ENCODE data around the gene USP20. TPM values are rescaled to one million over a fixed set of nuclear protein-coding genes. Genes with fewer than 3 reads are reported as not detected.

Gene USP20
- total RNA-seq, 3 donors from 2014 or later (not counting 1 experiment from before 2014, with no cell fraction given) = 66.8 to 86.1 (median 80.3) TPM

DNA sequence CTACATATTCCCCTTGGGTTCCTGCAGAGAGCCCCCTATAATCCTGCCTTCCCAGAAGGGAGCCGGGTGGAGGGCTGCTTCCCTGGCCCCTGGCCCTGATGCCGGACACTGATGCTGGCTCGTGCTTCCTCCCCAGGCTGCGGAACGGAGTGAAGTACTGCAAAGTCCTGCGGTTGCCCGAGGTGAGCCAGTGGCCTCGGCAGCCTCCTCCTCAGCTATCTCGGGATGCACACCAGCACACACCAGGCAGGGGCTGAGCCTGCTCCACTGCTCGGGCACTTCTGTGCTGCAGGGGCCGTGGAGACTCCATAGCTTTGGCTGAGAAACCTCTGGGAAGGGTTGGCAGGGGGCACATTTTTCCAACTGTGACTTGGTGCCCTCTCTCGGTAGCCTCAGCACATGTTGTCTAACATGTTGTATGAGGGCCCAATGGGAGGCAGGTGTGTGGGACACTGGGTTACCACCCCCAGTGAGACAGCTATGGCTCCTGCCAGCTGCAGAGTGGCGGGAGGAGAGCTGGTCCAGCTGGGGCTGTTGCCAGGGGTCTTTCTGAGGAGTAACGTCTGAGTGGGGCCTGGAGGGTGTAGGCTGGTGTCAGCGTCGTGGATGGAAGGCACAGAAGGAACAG lies 38.4 kb downstream of the USP20 start:
- Mint-ChIP-seq H3K4me1 (peaks cover 32 to 45% of the 10 kb centered on the region in 2 donors), H3K4me3 (peak overlapping the region; percentile 43), H3K36me3 (no peaks in the 10 kb centered on the region), H3K27ac (no peak overlapping the region), H3K27me3 (ENCODE audit: low read depth in 2 of 2) (no peaks in the 10 kb centered on the region), H3K9me3 (no peaks in the 10 kb centered on the region)
- no peaks in the 10 kb centered on the region for H3K9me3 ChIP-seq (ENCODE audit: control insufficient read depth, insufficient read depth, low read length)
- intact Hi-C loops (cut with micrococcal nuclease) = no loop called here
- H3K4me3 ChIP-seq (ENCODE audit: low read length) = no peak overlapping the region
- H3K27ac ChIP-seq (ENCODE audit: low read length) = no peak overlapping the region
- TF ChIP-seq, protein P1, sequence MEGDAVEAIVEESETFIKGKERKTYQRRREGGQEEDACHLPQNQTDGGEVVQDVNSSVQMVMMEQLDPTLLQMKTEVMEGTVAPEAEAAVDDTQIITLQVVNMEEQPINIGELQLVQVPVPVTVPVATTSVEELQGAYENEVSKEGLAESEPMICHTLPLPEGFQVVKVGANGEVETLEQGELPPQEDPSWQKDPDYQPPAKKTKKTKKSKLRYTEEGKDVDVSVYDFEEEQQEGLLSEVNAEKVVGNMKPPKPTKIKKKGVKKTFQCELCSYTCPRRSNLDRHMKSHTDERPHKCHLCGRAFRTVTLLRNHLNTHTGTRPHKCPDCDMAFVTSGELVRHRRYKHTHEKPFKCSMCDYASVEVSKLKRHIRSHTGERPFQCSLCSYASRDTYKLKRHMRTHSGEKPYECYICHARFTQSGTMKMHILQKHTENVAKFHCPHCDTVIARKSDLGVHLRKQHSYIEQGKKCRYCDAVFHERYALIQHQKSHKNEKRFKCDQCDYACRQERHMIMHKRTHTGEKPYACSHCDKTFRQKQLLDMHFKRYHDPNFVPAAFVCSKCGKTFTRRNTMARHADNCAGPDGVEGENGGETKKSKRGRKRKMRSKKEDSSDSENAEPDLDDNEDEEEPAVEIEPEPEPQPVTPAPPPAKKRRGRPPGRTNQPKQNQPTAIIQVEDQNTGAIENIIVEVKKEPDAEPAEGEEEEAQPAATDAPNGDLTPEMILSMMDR (IDR thresholded peaks at IDR 0.05) = no peak
- H3K36me3 ChIP-seq (ENCODE audit: control insufficient read depth, insufficient read depth, low read length) = peaks cover 37% of the 10 kb centered on the region
- DNase-seq (no peak), ATAC-seq (no peak)
- no peaks in the 10 kb centered on the region for H3K27me3 ChIP-seq (ENCODE audit: control insufficient read depth, insufficient read depth, low read length)
- WGBS (ENCODE audit: insufficient coverage) = 91% methylated on average over 16 of the region's 16 CpGs
- peaks cover 19% of the 10 kb centered on the region for H3K4me1 ChIP-seq (ENCODE audit: control insufficient read depth, insufficient read depth, low read length)

DNA sequence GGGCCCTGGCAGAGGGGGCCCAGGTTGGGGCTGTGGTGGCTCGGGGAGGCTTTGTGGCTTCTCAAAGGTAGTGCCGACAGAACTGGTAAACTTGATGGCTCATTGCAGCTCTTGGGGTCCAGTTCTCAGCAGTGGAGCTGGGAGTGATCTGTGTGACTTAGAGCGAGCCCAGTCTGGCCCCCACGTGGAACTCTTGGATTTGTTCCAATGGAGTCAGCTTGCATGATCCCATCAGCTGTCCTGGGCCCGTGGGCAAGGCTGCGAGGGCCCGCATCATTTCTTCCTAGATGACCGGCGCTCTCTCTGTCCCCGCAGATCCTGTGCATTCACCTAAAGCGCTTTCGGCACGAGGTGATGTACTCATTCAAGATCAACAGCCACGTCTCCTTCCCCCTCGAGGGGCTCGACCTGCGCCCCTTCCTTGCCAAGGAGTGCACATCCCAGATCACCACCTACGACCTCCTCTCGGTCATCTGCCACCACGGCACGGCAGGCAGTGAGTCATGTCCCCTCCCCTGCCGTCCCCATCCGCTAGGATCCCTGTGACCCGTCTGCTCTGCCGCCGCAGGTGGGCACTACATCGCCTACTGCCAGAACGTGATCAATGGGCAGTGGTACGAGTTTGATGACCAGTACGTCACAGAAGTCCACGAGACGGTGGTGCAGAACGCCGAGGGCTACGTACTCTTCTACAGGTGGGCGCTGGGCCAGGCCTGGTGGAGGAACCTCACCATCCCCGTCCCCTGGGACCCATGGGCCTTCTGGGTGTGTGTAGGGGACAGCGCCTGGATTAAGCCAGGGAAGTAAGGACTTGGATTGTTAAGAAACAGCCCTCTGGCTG lies 39.2 kb downstream of the USP20 start:
- Mint-ChIP-seq H3K4me1 (peaks cover 29 to 37% of the 10 kb centered on the region in 2 donors), H3K27me3 (ENCODE audit: low read depth in 2 of 2) (no peaks in the 10 kb centered on the region), H3K27ac (peak overlapping the region in 1 of 2 donors; percentile 9), H3K4me3 (no peak overlapping the region), H3K9me3 (no peaks in the 10 kb centered on the region), H3K36me3 (no peaks in the 10 kb centered on the region)
- H3K36me3 ChIP-seq (ENCODE audit: control insufficient read depth, insufficient read depth, low read length) = peaks cover 37% of the 10 kb centered on the region
- intact Hi-C loops (cut with micrococcal nuclease) = no loop called here
- H3K4me1 ChIP-seq (ENCODE audit: control insufficient read depth, insufficient read depth, low read length) = peaks cover 11% of the 10 kb centered on the region
- DNase-seq (no peak), ATAC-seq (no peak)
- no peaks in the 10 kb centered on the region for H3K9me3 ChIP-seq (ENCODE audit: control insufficient read depth, insufficient read depth, low read length)
- no peak overlapping the region for H3K27ac ChIP-seq (ENCODE audit: low read length)
- H3K4me3 ChIP-seq (ENCODE audit: low read length) = no peak overlapping the region
- TF ChIP-seq, protein P1 (IDR thresholded peaks at IDR 0.05) = no peak
- WGBS (ENCODE audit: insufficient coverage) = 95% methylated on average over 38 of the region's 38 CpGs
- no peaks in the 10 kb centered on the region for H3K27me3 ChIP-seq (ENCODE audit: control insufficient read depth, insufficient read depth, low read length)

DNA sequence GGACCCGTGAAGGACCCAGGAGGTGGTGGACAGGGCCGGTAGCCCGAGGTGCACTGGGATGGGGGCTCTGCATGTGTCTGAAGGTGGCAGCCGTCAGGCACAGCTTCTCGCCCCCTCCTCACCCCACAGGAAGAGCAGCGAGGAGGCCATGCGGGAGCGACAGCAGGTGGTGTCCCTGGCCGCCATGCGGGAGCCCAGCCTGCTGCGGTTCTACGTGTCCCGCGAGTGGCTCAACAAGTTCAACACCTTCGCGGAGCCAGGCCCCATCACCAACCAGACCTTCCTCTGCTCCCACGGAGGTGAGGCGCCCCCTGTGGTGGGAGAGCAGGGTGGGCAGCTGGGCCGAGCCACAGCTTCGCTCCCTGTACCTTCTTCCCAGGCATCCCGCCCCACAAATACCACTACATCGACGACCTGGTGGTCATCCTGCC lies 39.9 kb downstream of the USP20 start:
- Mint-ChIP-seq H3K4me3 (no peak overlapping the region), H3K9me3 (no peaks in the 10 kb centered on the region), H3K27ac (peak overlapping the region in 1 of 2 donors; percentile 9), H3K36me3 (no peaks in the 10 kb centered on the region), H3K4me1 (peaks cover 25 to 30% of the 10 kb centered on the region in 2 donors), H3K27me3 (ENCODE audit: low read depth in 2 of 2) (no peaks in the 10 kb centered on the region)
- no peak overlapping the region for H3K27ac ChIP-seq (ENCODE audit: low read length)
- 92% methylated on average over 23 of the region's 23 CpGs for WGBS (ENCODE audit: insufficient coverage)
- intact Hi-C loops (cut with micrococcal nuclease) = no loop called here
- peaks cover 4% of the 10 kb centered on the region for H3K4me1 ChIP-seq (ENCODE audit: control insufficient read depth, insufficient read depth, low read length)
- TF ChIP-seq, protein P1 (IDR thresholded peaks at IDR 0.05) = no peak
- peaks cover 33% of the 10 kb centered on the region for H3K36me3 ChIP-seq (ENCODE audit: control insufficient read depth, insufficient read depth, low read length)
- no peaks in the 10 kb centered on the region for H3K9me3 ChIP-seq (ENCODE audit: control insufficient read depth, insufficient read depth, low read length)
- no peak for DNase-seq
- no peak for ATAC-seq
- H3K4me3 ChIP-seq (ENCODE audit: low read length) = no peak overlapping the region
- H3K27me3 ChIP-seq (ENCODE audit: control insufficient read depth, insufficient read depth, low read length) = no peaks in the 10 kb centered on the region

All from natural killer cell (primary cell).